HEK293 (cell line): ENCODE results near the gene CFAP58.

Experiments
- CTCF ChIA-PET: fragments of 350-600 bp; formaldehyde crosslinking; extraction: SDS; loops from one replicate; lab custom pipeline; 2021; ENCODE audit warnings: antibody characterized with exemption; lab: Yijun Ruan, JAX
- POLR2A ChIA-PET: fragments of 300-600 bp; formaldehyde crosslinking; extraction: SDS; loops from one replicate; lab custom pipeline; 2020; ENCODE audit warnings: antibody characterized with exemption, inconsistent platforms; lab: Yijun Ruan, JAX
- H3K27ac ChIP-seq: fragments of 200-500 bp; sonication (Bioruptor generic); 2 replicates; pipeline ENCODE4 v1.5.1; 2014; ENCODE audit warnings: low read depth, low read length, control low read depth, inconsistent platforms; ENCODE audit errors: extremely low read depth
- H3K36me3 ChIP-seq, 2 experiments: fragments of 200-500 bp in 1 of 2; sonication (Bioruptor generic) in 1 of 2; 1 replicate in 1 of 2; 2 replicates in 1 of 2; pipeline ENCODE4 v1.5.1; 2014 to 2017; ENCODE audit warnings: inconsistent platforms in 2 of 2, low read length in 2 of 2; ENCODE audit not compliant: control insufficient read depth in 2 of 2, insufficient read depth in 1 of 2
- H3K4me1 ChIP-seq: fragments of 200-500 bp; sonication (Bioruptor generic); 2 replicates; pipeline ENCODE4 v1.5.1; 2014; ENCODE audit warnings: mild to moderate bottlenecking, low read length, inconsistent platforms; ENCODE audit not compliant: control insufficient read depth, insufficient read depth
- H3K4me3 ChIP-seq: 2 replicates; pipeline ENCODE4 v1.5.1; 2011; ENCODE audit warnings: low read depth, mild to moderate bottlenecking, control low read depth, low read length, moderate library complexity
- H3K9me3 ChIP-seq: fragments of 200-500 bp; sonication (Bioruptor generic); 2 replicates; pipeline ENCODE4 v1.5.1; 2014; ENCODE audit warnings: low read depth, low read length, inconsistent platforms; ENCODE audit not compliant: control insufficient read depth, insufficient read depth
- FEZF1 ChIP-seq: fragments of 450-650 bp; formaldehyde crosslinking; IDR thresholded peaks from 2 replicates; pipeline ENCODE4 v1.5.1; 2016; ENCODE audit warnings: missing biosample characterization, missing genetic modification characterization
- GFI1B ChIP-seq: fragments of 450-650 bp; formaldehyde crosslinking; IDR thresholded peaks from 2 replicates; pipeline ENCODE4 v1.5.1; 2016; ENCODE audit warnings: missing biosample characterization, missing genetic modification characterization
- HOXD13 ChIP-seq: sonication (generic); formaldehyde crosslinking; IDR thresholded peaks from 2 replicates; pipeline ENCODE4 v1.8.0; 2022; ENCODE audit warnings: missing genetic modification reagents, borderline replicate concordance
- KLF9 ChIP-seq: fragments of 450-650 bp; formaldehyde crosslinking; IDR thresholded peaks from 2 replicates; pipeline ENCODE4 v1.5.1; 2016; ENCODE audit warnings: missing biosample characterization, missing genetic modification characterization, low read depth
- PRDM10 ChIP-seq: fragments of 450-650 bp; formaldehyde crosslinking; IDR thresholded peaks from 2 replicates; pipeline ENCODE4 v1.5.1; 2016; ENCODE audit warnings: missing biosample characterization, missing genetic modification characterization
- PRDM2 ChIP-seq: fragments of 450-650 bp; formaldehyde crosslinking; IDR thresholded peaks from 2 replicates; pipeline ENCODE4 v1.5.1; 2016; ENCODE audit warnings: missing biosample characterization, missing genetic modification characterization, borderline replicate concordance
- SALL2 ChIP-seq: fragments of 450-650 bp; formaldehyde crosslinking; IDR thresholded peaks from 2 replicates; pipeline ENCODE4 v1.5.0; 2017; ENCODE audit warnings: missing biosample characterization, mild to moderate bottlenecking, missing genetic modification characterization, borderline replicate concordance
- SP2 ChIP-seq: fragments of 450-650 bp; formaldehyde crosslinking; IDR thresholded peaks from 2 replicates; pipeline ENCODE4 v1.5.1; 2016; ENCODE audit warnings: missing biosample characterization, missing genetic modification characterization
- SP3 ChIP-seq: fragments of 450-650 bp; formaldehyde crosslinking; IDR thresholded peaks from 2 replicates; pipeline ENCODE4 v1.5.1; 2016; ENCODE audit warnings: missing biosample characterization, missing genetic modification characterization
- ZIC2 ChIP-seq: fragments of 450-650 bp; formaldehyde crosslinking; IDR thresholded peaks from 2 replicates; pipeline ENCODE4 v1.5.1; 2016; ENCODE audit warnings: missing biosample characterization, missing genetic modification characterization
- ZNF10 ChIP-seq: fragments of 450-650 bp; formaldehyde crosslinking; IDR thresholded peaks from 2 replicates; pipeline ENCODE4 v1.5.1; 2017; ENCODE audit warnings: missing biosample characterization, missing genetic modification characterization
- ZNF132 ChIP-seq: fragments of 450-650 bp; formaldehyde crosslinking; IDR thresholded peaks from 2 replicates; pipeline ENCODE4 v1.5.1; 2017; ENCODE audit warnings: missing biosample characterization, missing genetic modification characterization, borderline replicate concordance
- ZNF133 ChIP-seq: fragments of 450-650 bp; formaldehyde crosslinking; IDR thresholded peaks from 2 replicates; pipeline ENCODE4 v1.5.1; 2016; ENCODE audit warnings: missing biosample characterization, missing genetic modification characterization
- ZNF292 ChIP-seq: fragments of 450-650 bp; formaldehyde crosslinking; IDR thresholded peaks from 2 replicates; pipeline ENCODE4 v1.5.1; 2016; ENCODE audit warnings: low read depth, missing biosample characterization, missing genetic modification characterization, borderline replicate concordance
- ZNF311 ChIP-seq: fragments of 450-650 bp; formaldehyde crosslinking; IDR thresholded peaks from 2 replicates; pipeline ENCODE4 v1.5.1; 2017; ENCODE audit warnings: missing biosample characterization, missing genetic modification characterization, borderline replicate concordance
- ZNF350 ChIP-seq: fragments of 450-650 bp; formaldehyde crosslinking; IDR thresholded peaks from 2 replicates; pipeline ENCODE4 v1.5.0; 2017; ENCODE audit warnings: missing biosample characterization, mild to moderate bottlenecking, missing genetic modification characterization
- ZNF426 ChIP-seq: fragments of 450-650 bp; formaldehyde crosslinking; IDR thresholded peaks from 2 replicates; pipeline ENCODE4 v1.5.1; 2017; ENCODE audit warnings: missing biosample characterization, missing genetic modification characterization, mild to moderate bottlenecking, inconsistent platforms, moderate library complexity
- ZNF571 ChIP-seq: fragments of 450-650 bp; formaldehyde crosslinking; IDR thresholded peaks from 2 replicates; pipeline ENCODE4 v1.5.0; 2017; ENCODE audit warnings: missing biosample characterization, missing genetic modification characterization
- ZNF645 ChIP-seq: fragments of 450-650 bp; formaldehyde crosslinking; IDR thresholded peaks from 2 replicates; pipeline ENCODE4; 2016; ENCODE audit warnings: missing biosample characterization, missing genetic modification characterization
- TF ChIP-seq, protein P1 (sequence below): fragments of 450-650 bp; formaldehyde crosslinking; IDR thresholded peaks from 2 replicates; pipeline ENCODE4 v1.5.1; 2016; ENCODE audit warnings: missing biosample characterization, missing genetic modification characterization

Gene CFAP58

DNA sequence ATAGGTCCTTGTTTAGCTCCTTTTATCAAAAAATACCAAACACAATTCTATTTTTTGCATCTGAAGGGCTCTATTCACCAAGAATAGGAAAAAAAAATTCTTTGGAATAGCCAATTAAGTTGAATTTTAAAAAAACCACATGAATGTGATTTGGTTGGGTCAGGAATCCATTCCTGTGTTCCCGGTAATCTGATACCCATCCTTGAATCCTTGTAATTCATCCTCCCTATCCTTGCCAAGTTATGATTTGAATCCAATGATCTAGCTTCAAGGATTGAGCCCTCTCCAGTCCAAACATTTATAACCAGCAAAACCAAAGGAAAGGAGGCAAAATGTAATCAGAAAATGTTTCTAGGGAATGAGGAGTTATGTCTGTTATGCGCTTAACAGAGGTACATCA lies 86.6 kb downstream of the CFAP58 start:
- H3K4me1 ChIP-seq, result no peaks in the 10 kb centered on the region
- POLR2A ChIA-PET, result interaction anchor here (0.7 kb wide), 1 partner anchor 20 kb away, joined by 3 read pairs; no protein-coding TSS in a partner anchor
- H3K27ac ChIP-seq, result no peak overlapping the region
- no peak for TF ChIP-seq ZNF426 (tag by site-specific recombination)
- TF ChIP-seq FEZF1 (tag by site-specific recombination), result no peak
- no peak for TF ChIP-seq ZNF132
- no peak for TF ChIP-seq ZNF292 (tag by site-specific recombination)
- no peak for TF ChIP-seq ZNF645
- TF ChIP-seq SP2 (tag by site-specific recombination), result no peak
- no peak for TF ChIP-seq ZNF350 (tag by site-specific recombination)
- no peak for TF ChIP-seq KLF9 (tag by site-specific recombination)
- TF ChIP-seq PRDM2 (tag by site-specific recombination), result no peak
- no peak for TF ChIP-seq ZNF571 (tag by site-specific recombination)
- no peak for TF ChIP-seq ZNF10
- no peak for TF ChIP-seq ZNF133 (tag by site-specific recombination)
- TF ChIP-seq ZIC2 (tag by site-specific recombination), result no peak
- no peak for TF ChIP-seq ZNF311
- TF ChIP-seq PRDM10, result no peak
- TF ChIP-seq SALL2 (tag by site-specific recombination), result no peak
- TF ChIP-seq, protein P1, sequence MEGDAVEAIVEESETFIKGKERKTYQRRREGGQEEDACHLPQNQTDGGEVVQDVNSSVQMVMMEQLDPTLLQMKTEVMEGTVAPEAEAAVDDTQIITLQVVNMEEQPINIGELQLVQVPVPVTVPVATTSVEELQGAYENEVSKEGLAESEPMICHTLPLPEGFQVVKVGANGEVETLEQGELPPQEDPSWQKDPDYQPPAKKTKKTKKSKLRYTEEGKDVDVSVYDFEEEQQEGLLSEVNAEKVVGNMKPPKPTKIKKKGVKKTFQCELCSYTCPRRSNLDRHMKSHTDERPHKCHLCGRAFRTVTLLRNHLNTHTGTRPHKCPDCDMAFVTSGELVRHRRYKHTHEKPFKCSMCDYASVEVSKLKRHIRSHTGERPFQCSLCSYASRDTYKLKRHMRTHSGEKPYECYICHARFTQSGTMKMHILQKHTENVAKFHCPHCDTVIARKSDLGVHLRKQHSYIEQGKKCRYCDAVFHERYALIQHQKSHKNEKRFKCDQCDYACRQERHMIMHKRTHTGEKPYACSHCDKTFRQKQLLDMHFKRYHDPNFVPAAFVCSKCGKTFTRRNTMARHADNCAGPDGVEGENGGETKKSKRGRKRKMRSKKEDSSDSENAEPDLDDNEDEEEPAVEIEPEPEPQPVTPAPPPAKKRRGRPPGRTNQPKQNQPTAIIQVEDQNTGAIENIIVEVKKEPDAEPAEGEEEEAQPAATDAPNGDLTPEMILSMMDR (tag by site-specific recombination), result no peak
- TF ChIP-seq SP3 (tag by site-specific recombination), result no peak
- no peak for TF ChIP-seq HOXD13 (CRISPR knock-in tag)
- TF ChIP-seq GFI1B (tag by site-specific recombination), result no peak
- H3K9me3 ChIP-seq, result no peaks in the 10 kb centered on the region
- CTCF ChIA-PET, result no interaction called here
- H3K4me3 ChIP-seq, result no peak overlapping the region
- no peaks in the 10 kb centered on the region for H3K36me3 ChIP-seq
